DMS114 treated with DMSO at 0.1 percent for 48 hours (cell line): ENCODE measurements around the gene OSGEP.

ENCODE experiments used
- DNase-seq: peaks from one replicate; lab custom pipeline; 2025; ENCODE audit not compliant: unreplicated experiment; lab: John Stamatoyannopoulos, UW

Gene OSGEP

DNA sequence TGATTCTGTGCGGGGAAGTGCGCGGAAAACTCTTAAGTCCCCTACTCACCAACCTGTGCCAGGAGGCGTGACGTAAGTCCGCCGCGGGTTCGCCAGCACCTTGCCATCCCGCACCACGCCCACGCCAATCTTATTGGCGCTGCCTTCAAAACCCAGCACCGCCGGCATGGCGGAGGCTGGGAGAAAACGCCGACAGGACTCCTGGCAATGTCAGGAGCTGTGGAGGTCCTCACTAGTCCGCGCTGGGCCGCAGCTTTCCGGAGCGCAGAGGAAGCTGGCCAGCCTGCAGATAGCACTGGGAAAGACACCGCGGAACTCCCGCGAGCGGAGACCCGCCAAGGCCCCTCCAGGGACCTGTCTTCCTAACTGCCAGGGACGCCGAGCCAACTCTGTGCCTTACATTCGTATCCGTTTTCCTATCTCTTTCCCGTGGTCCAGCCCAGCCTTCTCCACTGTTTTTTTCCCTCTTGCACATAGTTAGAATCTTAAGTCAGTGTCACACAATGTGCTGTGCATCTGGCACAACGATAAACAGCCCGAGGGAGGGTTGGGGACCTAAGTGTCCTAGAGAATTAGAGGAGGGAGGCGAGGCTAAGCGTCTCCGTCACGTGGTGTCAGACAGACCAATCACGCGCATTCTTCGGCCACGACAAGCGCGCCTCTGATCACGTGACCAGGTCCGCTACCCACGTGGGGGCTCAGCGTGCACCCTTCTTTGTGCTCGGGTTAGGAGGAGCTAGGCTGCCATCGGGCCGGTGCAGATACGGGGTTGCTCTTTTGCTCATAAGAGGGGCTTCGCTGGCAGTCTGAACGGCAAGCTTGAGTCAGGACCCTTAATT is at the start of gene OSGEP, which contains the start of gene APEX1:
OSGEP (minus strand) TSS at position 297 of the 839 bp plus-strand sequence; CDS start at position 168, 129 bp downstream.
APEX1 (plus strand) TSS at position 711 of the 839 bp plus-strand sequence. CDS start 420 bp downstream, outside the sequence.
- DNase-seq, result peak; percentile 96

- DNase-seq, result no peak
Observed at GRCh38 chr14:20503898-20504297, 49.3 kb upstream of the OSGEP start.

DNA sequence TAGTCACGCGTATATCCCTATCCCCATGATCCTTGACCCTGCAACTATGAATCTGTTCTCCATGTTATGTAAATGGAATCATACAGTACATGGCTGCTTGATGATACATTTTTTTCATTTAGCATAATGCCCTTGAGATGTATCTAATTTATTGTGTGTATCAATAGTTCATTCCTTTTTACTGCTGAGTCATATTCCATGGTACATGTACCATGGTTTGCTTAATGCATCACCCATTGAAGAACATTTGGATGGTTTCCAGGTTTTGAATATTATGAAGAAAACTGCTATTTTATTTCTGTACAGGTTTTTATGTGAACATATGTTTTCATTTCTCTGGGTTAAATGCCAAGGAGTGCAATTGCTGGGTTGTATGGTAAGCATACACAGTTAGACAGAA is 46.7 kb upstream of the OSGEP start:
- no peak for DNase-seq

DNA sequence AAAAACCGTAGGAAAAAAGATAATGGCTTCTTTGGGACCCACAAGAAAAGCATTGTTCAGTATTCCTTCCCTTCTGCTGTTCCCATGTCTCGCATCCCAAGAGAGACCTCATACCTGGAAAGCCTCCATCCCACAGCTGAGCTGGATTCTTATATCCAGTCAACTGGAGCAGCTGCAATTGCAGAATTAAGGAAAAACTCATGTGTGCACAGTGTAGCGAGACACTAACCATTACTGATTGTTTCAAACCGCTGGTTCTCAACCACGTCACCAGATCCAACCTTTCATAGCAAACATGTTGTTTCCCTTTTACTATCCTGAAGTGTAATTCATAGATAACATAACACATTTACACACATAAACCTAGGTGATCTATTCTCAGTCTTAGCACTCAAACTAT is 45.3 kb upstream of the OSGEP start:
- DNase-seq, result no peak

DNA sequence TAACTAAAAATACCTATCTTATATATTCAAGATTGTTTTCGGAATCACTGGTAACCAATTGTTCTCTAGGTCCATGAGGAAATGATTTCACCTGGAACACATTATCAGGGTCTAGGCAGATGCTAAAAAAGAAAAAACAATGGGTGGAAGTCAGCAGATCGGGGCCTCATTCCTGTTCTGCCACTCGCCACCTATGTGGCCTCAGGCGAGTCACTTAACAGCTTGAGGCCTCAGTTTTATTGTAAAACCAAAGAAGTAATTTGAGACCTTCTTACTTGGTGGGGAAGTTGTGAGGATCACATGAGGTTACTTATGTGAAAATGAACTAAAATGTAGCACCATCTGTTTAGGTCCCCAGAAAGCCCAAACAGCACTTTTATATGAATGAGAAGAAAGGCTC is 44.5 kb upstream of the OSGEP start:
- no peak for DNase-seq

GRCh38 chr14:20498622-20499021 is 44.0 kb upstream of the OSGEP start:
- no peak for DNase-seq

- no peak for DNase-seq
Observed at GRCh38 chr14:20494935-20495766, 40.5 kb upstream of the OSGEP start.

GRCh38 chr14:20493634-20494033 is 39.0 kb upstream of the OSGEP start:
- no peak for DNase-seq

DNA sequence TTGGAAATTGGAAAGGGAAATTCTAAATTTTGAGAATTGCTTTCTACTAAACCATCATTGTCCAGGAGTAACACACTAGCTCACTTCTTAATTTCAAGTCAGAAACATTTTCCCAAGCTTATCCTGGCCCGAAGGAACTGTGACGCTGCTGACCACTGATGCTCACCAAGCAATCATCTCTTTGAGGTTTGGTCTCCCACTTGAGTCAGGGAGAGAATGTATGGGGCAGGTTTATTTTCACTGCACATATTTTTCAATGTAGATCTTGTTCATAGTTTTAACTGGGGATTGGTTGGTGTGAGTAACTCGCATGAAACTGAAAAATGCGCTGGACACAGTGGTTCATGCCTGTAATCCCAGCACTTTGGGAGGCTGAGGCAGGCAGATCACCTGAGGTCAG is 37.9 kb upstream of the OSGEP start:
- DNase-seq, result no peak

DNA sequence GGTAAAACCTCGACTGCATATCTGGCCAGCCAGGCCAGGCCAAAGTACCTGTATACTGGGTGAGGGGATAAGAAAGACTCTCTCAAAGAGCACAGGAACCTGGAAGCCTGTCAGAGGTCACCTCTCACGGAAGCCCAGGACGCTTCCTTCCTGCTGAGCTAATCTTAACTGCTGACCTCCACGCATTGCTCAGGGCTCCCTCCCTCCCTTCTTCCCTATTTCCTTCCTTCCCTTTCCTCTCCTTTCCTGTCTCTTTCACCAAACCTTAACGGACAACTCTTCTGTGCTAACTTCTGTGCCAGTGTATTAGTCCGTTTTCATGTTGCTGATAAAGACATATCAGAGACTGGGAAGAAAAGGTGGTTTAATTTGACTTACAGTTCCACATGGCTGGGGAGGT is 36.0 kb upstream of the OSGEP start:
- DNase-seq, result no peak

DNA sequence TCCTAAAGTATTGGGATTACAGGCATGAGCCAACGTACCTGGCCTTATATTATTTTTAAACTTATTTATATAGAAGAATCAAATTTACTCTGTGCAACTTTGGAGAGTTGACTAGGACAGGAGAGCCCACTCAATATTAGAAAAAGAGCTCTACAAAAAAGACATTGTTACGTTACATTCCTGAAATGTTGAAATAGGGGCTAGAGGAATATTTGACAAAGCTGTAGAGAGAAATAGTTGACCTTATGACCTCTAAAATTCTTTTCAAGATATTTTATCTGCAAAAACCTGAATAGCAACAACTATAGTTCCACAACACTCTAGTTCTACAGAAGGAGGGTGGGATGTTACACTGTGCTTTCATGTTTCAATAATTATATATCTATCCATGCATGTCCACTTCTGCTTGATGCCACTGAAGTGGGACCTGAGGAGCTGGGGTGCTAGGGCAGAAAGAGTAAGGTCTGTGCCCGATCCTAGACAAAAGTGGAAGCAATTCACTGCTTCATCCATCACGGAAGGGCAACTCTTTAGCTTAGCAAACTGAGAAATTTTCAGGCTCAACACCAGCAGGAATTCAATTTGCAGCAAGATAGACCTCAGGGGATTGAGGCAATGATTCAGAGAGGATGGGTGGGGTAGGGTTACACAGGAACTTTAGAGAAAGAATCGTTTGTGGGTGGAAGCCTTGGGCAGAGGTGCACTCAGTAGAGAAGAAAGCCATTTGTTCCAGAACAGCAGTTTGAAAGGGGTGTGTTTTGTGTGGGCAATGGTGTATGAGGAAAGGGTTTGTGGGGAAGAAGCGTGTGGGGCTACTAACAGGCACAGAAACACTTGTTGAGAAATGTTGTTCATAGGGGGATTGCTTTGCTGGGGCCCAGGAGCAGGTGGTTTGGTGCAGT is 34.7 kb upstream of the OSGEP start:
- DNase-seq, result no peak

- no peak for DNase-seq
Observed at GRCh38 chr14:20487396-20487725, 32.7 kb upstream of the OSGEP start.

GRCh38 chr14:20486684-20487395 is 32.2 kb upstream of the OSGEP start:
- no peak for DNase-seq

DNA sequence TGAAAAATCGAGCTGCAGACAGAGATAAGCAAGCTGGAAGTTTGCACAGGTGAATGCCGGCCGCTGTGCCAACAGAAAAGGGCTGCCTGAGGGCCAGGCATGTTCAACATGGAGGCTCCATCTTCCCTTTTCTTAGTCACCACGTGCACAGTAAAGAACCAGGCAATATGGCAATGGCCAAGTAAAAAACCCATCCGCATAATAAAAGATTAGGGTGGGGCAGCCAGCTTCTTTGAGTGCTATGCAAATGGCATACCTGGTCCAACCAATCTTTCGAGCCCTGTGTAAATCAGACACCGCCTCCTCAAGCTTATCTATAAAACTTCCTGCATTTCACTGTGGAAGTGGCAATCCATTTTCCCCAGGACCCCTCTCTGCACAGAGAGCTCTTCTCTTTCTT is 31.3 kb upstream of the OSGEP start:
- DNase-seq, result no peak

DNA sequence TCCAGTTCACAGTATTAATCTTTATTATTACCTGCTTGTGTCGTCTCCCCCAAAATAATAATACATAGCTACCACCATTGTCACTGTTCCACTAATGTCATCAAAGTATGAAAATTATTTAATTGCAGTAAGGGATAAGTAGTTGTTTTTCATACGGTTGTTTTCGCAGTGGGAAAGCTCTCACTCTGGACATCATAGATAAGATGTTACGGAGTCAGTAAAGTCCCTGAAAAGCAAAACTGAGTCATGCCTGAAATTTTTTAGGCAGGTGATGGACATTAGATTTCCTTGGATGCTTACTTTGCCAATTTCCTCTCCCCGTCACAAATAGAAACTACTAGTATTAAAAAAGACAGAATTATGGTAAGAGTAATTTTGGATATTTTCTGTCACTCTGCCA is 27.8 kb upstream of the OSGEP start:
- no peak for DNase-seq

GRCh38 chr14:20478894-20479293 is 24.3 kb upstream of the OSGEP start:
- no peak for DNase-seq

DNA sequence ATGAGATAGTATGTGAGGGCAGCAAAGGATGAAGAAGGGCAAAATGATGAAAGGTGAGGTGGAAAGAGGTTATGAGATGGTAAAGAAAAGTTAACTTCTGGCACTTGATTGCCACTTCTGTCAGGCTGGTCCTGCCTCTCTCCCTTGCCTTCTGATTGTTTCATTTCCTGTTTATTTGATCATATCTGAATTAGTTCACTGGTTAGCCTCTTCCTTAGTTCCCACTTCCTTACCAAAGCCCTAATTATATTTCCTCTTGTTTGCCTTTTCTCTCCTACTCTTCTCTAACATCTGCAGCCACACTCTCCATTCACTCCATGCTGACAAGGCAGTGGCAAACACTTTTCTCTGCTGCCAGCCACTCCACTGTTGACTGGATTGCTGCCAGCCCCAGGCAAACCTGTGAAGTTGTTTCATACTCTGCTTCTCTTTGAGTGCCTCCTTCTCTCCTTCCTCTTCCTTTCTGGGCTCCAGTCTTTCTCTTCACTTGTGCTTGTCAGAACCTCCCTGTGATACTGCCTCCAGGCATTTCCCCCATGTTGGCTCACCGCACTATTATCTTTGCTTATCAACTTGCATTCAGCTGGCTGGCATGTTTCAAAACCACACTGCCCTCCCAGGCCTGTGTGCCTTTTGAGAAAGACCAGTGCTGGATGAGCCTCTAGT is 22.7 kb upstream of the OSGEP start:
- no peak for DNase-seq

DNA sequence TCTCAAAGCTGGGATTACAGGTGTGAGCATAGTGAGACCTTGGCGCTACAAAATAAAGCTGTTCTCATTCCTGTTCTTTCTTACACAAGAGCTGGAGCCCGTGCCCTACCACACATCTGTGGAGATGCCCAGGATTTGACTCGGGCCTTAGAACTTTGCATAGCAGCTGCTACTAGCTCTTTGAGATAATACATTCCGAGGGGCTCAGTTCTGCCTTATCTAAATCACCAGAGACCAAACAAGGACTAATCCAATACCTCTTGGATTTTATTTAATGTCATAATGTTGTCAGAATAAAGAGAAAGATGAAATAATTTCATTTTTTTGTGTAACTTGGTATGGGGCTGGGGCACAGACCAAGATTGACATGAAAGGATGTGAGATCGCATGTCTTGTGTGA is 22.2 kb upstream of the OSGEP start:
- no peak for DNase-seq

DNA sequence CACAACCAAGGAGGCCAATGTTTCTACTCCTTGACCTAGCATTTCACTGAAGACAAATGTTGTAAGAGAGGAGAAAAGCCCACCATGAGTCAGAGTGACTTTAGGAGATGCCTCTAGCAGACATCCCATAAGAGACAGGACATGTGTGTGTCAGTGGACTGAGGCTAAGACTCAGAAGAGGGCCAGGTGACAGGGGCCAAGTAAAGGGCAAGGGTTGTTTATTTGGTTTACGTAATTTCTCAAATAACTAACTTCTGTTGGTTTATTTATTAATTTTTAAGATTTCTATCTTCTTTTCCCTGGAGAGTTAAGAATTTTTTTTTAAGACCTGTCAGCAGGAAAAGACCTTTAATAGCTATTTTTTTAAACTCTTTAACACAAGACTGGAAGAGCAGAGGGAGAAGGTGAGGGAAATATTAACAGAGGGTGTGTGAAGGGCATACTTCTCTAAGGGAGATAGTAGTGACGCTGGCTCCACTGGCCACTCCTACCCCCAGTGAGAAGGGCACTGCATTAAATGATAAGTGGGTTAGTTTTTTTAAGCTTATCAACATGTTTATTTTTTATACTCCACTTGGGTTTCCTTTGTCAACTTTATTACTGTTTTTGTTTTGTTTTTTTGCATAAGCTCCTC is 18.0 kb upstream of the OSGEP start:
- no peak for DNase-seq

DNA sequence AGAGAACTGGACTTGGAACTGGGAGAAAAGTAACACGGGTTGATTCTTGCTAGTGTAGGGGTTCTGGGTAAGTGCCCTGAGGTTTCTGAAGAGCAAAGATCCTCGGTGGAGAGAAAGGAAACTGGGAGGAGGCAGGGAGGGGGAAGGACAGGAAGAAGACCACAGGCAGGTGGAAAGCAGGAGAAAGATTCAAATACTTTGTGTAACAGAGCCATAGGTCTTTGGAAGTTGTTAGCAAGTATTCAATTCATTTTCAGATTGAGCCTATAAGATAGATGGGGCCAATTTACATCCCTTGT is 15.9 kb upstream of the OSGEP start:
- DNase-seq, result no peak
